GM21367 (cell line): ENCODE data around the gene FAM193A.
A peak's percentile ranks its signal among the peaks of the same experiment; 100 is the strongest.

Experiments
- ATAC-seq: cut with Tn5 transposase; IDR thresholded peaks from one replicate; pipeline ENCODE4 v1.9.1; 2021; ENCODE audit not compliant: unreplicated experiment

FAM193A gene

DNA sequence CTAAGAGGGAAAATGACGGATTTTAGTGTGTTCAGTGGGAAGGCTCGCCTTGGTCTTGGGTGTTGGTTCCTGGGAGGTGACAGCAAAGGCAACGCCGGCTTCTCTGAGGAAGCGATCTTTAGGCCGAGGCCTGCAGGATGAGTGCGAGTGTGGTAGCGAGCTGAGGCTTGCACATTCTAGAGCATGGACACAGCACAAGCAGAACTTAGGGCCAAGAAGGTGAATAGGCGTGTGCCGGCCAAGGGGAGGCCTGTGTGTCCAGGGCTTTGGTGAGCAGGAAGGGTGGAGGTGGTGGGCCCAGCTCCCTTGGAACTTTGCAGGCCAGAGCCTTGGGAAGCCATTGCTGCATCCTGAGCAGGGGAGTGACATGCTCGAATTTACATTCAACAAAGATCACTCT lies 151.8 kb downstream of the FAM193A start:
- no peak for ATAC-seq

DNA sequence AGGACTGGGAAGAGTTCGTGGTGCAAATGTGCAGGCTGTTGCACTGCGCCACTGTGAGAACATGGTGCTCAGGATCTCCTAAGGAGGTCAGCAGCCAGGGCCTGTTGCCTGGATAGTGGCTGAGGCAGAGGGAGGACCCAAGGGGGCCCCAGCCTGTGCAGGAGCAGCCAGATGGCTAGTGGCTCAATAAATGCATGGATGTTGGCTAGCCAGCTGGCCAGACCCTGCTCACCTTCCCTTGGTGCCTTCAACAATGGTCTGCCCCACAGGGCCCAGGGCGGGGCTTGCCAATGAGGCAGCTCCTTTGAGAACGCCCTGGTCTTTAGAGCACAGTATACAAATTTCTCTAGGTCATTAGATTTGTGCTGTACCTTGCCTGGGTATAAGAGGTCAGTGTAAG lies 152.2 kb downstream of the FAM193A start:
- ATAC-seq: no peak

DNA sequence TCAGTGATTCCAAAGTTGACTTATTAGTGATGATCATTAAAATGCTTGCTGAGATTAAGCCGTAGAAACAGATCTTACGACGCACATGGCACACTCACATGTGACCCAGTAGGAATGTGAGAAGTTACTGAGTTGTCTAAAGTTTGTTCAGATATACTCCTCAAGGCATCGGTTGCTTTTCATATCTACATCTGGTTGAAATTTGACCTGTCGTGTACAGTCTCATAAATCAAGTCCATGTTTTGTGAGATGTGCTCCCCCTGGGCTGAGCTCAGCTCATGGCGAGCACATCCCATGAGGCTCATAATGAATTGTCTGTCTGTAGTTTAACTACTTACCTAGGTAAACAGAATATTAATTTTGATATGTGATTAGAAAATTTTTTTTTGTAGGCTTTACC lies 152.7 kb downstream of the FAM193A start:
- no peak for ATAC-seq

DNA sequence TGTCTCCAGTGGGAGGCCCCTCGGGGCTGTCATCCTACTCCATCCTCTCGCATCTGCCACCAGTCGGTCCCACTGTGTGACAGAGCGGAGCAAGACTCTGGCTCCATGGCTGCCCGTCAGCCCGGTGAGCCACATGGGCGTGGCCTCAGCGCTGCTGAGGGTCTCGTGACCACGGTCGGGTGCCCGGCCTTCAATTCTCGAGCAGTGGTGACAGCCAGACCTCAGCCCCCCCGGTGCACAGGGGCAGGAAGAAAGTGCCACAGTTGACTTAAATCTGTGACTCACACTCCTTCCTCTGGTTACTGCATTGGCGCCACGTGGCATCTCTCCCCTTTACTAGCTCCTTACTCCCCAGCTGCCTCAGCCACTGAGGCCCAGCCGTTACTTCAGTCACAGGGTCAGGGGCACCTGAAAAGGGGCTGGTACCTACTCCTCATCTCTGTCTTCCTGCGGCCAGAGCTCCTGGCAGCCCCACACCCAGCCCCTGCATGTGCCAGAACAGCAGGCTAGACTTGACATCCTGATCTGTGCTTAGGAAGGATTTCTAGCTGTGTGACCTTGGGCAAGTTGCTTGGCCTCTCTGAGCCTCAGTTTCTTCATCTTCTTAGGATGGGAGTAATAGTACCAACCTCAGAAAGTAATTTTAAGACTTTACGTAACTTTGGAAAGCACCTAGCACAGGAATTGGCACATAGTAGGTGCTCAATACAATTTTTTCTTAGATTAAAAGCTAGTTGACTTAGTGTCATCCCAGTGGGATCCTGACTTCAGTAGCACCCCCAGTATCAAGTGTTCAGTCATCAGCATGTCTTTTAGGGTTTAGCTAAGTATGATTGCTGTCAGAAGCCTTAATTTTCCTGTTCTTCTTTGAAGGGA lies 153.6 kb downstream of the FAM193A start:
- ATAC-seq: peak; percentile 40

DNA sequence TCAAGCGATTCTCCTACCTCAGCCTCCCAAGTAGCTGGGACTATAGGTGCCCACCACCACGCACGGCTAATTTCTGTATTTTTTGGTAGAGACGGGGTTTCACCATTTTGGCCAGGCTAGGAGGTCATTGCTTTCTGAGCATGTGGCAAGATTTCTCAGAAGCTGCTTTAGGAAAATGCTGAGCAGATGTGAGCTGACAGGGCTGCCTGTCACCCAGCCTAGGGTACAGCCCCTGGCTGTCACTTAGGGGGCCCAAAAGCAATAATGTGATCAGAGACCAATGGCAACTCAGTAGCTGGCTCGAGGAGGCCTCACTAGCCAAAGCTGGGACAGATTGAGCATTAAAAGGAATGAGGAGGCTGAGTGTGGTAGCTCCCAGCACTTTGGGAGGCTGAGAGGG lies 154.9 kb downstream of the FAM193A start:
- ATAC-seq: no peak

DNA sequence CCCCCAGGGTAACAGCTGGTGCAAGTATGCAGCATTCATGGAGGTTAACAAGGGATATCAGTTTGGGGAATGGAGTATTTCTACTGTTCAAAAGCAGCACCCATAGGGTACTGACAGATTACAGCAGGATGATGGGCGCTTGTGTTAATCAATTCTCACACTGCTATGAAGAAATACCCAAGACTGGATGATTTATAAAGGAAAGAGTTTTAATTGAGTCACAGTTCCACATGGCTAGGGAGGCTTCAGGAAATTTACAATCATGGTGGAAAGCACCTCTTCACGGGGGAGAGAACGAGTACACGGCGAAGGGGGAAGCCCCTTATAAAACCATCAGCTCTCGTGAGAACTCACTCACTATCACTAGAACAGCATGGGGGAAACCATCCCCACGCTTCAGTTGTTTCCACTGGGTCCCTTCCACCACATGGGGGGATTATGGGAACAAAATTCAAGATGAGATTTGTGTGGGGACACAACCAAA lies 155.5 kb downstream of the FAM193A start:
- no peak for ATAC-seq

DNA sequence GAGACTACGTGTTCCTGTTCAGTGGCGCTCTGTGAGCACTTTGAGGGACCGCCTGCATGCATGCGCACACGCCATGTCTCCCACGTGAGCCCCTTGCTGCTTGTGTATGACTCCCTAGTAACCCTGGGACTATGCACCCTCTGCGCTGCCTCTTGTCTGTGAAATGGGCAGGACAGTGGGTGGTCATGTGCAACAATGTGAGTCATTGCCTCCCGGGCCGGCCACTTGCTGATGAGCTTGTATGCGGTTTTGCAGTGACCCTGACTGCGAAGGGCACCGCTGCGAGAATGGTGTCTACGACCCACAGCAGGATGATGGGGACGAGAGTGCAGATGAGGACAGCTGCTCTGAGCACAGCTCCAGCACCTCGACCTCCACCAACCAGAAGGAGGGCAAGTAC lies 158.2 kb downstream of the FAM193A start:
- ATAC-seq: no peak

DNA sequence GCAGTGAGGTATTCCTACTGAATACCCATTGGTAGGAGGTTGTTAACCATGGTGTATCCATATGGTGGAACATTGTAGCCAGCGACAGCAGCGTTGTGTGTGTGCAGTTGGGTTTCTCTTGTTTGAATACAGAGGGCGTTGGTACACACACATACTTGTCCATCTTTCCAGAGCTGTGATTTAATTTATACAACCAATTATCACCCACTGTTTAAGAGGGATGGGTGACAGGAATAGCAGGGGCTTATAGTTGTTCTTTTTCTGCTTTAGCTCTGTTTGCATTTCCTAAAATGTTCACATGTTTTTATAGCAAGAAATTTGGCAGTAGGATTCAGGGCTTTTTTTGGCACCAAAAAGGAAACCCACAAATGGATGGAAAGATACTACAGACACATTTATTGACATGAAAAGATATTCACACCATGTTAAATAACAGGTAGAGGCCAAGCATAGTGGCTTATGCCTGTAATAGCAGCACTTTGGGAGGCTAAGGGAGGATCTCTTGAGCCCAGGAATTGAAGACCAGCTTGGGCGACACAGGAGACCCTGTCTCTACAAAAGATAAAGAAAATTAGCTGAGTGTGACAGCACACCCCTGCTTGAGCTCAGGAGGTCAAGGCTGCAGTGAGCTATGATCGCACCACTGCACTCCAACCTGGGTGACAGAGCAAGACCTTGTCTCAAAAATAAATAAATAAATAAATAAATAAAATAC lies 159.1 kb downstream of the FAM193A start:
- no peak for ATAC-seq

DNA sequence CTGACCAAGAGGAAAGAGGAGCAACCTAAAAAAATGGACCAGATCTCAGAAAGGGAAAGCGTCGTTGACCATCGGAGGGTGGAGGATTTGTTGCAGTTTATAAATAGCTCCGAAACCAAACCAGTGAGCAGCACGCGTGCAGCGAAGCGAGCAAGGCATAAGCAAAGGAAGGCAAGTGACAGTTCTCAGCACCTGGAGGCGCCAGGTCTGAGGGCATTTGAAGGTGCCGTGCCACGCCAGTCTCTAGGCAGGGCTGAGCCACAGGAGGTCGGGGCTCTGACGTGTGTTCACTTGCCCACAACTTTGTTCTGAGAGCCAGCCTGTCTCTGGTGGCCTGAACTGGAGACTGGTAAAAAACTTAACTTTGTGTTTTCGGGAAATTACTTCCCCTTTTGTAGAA lies 160.0 kb downstream of the FAM193A start:
- ATAC-seq: peak; percentile 85

DNA sequence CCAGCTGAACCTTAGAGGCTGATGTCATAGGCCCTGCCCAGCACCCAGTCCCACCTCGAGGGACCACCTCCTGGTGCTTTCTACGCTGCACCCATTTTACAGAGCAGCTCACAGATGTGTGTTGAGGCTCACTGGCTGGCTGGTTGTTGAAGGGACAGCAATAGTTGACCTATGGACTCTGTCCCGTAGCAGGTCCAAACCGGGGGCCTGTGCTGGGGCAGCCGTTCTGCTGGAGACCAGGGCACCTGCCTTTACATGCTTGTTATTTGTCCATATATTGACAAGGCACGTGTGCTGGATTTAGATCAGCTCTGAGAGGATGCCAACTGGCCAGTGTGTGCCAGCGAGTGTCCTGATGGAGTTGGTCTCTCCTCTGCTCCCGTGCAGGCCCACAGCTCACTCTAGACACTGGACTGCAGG lies 161.6 kb downstream of the FAM193A start:
- no peak for ATAC-seq

DNA sequence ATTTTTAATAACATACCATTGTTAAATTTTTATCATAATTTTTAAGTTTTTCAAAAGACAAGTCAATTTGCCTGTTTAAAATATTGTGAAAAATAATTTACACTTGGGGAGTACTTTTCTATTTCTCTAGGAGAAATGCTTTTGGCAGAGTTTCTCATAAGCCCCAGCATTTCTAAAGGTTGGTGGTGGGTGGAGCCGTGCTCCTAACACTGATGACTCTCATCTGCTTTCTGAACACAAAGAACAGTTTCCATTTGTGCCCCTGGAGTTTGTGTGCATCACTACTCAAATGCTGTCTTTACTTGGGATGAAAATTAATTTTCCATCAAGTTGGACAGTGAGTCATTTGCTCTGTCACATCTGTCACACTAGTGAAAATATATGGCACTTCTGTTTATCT lies 162.1 kb downstream of the FAM193A start:
- ATAC-seq: no peak

DNA sequence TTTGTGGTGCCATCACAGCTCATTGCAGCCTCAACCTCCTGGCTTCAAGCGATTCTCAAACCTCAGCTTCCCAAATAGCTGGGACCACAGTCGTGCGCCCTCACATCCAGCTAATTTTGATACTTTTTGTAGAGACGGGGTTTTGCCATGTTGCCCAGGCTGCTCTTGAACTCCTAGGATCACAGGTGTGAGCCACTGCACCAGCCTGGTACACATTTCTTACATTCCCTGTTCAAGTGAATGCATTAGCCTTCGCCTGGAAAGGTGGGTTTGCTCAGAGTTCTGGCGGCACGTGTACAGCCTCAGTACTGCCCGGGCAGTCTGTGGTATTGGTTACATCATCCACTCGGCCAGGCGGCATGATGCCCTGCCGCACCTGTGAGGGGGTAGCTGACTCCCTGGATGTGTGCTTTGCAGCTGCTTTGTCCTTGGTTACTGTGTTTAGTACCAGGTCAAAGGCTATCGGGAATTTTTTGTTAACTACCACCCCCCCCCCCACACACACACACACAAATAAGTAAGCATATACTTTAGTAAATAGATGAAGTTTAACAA lies 162.6 kb downstream of the FAM193A start:
- no peak for ATAC-seq

DNA sequence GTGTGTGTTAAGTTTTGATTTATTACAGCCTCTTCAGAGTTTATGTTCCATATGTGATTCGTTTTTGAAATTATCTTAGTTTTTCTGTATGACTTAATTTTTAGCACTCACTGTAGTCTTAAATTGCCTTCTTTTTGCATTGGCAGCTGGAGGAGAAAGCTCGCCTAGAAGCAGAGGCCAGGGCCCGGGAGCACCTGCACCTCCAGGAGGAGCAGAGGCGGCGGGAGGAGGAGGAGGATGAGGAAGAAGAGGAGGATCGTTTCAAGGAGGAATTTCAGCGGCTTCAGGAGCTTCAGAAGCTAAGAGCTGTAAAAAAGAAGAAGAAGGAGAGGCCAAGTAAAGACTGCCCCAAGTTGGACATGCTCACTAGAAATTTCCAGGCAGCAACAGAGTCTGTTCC lies 163.1 kb downstream of the FAM193A start:
- no peak for ATAC-seq

DNA sequence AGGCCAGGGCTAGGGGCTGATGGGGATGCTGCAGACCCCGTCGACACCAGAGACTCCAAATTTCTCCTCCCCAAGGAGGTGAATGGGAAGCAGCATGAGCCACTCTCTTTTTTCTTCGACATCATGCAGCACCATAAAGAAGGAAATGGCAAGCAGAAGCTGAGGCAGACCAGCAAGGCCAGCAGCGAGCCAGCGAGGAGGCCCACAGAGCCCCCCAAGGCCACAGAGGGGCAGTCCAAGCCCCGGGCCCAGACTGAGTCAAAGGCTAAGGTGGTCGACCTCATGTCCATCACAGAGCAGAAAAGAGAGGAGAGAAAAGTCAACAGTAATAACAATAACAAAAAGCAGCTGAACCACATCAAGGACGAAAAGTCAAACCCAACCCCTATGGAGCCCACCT lies 163.6 kb downstream of the FAM193A start:
- ATAC-seq: no peak

DNA sequence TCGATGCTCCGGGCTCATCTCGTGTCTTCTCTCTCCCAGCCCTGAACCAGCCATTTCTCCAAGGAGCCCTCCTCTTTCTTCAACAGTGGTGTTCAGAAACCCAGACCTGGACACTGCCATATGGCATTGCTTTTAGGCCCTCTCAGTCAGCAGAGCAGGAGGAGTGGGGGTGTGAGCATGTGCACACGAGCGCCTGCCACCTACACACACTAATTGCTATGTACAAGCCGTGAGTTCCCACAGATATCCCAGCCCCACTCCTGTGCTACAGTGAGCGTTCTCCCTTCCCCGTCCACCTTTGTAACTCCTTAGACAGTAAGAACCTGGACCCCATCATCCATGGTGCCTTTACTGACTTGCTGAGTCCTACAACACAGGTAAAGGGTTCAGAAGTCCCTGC lies 165.9 kb downstream of the FAM193A start:
- ATAC-seq: no peak

DNA sequence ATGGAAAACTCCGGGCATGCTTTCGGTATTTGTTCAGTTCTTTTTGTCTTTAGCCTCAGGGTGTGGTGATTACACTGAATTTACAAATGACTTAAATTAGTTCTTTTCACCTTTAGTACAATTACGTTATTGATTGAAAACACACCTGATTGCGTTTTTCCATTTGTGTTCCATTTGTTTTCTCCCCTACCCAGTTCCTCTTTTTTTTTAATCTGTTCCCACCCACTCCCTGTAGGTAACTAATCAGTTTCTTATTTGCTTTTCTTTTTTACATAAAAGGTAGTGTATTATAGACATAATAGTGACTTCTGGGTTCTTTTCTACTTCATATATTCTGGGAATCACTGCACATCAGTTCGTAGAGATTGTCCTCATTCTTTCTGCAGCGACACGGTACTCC lies 166.3 kb downstream of the FAM193A start:
- ATAC-seq: no peak

DNA sequence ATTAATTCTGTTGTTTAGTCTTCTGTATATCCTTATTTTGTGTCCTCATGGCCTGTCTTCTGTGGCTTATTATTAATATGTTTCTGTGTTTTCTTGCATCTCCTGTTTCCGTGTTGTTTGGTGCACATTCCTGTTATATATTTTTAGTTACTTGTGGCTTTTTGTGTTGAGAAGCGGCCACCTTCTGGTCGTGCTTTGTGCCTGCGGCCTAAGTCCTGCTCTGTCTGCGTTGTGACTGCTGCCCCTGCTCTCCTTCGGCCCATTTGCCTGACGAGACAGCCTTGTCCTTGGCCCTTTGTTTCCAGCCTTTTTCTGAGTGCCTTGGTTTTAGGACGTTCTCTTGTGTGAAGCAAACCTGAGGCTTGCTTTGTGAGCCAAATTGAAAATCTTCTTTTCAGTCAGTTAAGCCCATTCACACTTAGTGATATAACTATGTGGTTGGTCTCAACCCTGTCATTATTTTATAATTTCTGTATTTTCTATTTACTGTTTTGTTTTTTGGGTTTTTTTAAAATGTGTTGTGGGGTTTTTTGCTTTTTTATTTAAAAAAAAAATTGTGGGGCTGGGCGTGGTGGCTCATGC lies 175.9 kb downstream of the FAM193A start:
- ATAC-seq: no peak

DNA sequence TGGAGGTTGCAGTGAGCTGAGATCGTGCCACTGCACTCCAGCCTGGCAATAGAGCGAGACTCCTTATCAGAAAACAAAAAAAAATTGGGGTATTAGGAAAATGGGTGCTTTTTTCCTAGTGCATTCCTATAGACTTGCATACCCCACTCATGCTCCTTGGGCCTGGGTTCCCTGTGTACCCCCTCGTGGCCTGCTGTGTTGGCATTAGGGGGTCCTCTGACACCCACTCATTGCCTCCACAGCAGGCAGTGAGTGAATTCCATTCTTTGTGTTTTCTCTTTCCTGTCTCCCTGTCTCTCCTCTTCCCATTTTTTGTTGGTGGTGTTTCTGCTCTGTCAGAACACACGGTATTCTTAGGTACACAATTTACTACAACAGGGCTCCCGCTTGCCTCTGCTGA lies 176.9 kb downstream of the FAM193A start:
- no peak for ATAC-seq

DNA sequence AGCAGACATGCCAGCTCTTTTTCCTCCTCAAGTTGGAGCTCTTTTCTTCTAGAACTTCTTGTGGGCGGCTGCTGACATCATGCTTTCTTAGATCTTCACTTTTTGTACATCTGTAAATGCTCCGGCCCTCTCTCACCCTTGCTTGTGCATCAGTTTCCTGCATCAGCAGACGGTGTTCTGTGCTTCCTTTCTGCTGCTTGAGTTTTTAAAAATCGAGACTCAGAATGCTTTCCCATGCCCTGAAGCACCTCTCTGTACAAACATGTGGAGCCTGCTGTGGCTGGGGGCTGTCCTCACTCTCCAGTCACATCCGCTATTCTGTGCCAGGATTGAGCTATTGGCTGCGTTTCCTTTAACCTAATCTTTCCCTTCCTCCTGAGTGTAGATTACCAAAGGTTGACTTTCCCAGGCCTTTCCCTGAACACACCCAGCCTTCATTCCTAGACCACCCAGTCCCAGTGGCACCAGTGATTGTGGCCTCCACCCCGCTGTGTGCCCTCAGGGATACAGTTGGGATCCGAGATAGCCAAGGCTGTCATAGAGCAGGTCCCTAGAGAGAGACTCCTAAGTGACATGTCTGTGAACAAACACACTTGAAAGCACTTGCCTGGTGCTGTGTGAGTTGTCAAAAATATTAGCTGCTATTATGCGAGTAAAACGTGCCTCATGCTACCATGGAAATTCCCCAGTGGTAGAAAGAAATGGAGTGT lies 177.8 kb downstream of the FAM193A start:
- no peak for ATAC-seq

DNA sequence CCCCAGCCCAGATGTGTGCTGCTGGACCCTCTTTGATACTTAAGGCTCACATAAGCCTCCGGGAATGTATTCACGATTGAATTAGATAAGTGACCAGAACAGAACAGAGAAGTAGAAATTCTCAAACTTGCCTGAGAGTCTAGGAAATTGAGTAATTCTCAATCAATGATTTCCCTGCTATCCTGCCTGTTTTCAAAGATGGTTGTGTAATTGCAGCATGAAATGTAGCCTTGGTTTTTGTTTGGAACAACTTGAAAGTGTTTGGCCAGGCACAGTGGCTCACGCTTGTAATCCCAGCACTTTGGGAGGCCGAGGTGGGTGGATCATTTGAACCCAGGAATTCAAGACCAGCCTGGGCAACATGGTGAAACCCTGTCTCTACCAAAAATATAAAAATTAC lies 178.5 kb downstream of the FAM193A start:
- no peak for ATAC-seq

DNA sequence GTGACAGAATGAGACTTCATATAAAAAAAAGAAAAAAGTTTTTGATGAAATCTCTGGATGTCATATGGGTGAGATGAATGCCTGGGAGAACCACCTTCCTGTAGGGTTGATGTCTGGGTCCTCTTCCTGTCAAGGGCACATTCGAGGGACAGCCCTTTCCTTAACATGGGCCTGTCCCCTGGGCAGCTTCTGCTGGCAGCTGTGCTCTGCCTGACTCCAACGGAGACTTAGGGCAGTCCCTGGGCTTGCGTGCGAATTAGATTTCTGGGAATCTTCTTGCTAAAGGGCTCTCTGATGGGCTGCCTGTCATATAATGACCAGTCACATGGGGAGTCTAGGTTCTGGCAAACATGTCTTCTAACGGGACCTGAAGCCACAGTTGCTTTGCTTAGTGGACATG lies 179.0 kb downstream of the FAM193A start:
- no peak for ATAC-seq
